Colonic mucosa (tissue), 4 donors: ENCODE results near the gene DPH7. TPM values are rescaled to one million over a fixed set of nuclear protein-coding genes. Genes with fewer than 3 reads are reported as not detected.
"Not testable (repeated sequence)": the region's sequence is repeated elsewhere in the genome, so short reads cannot be mapped to it uniquely, and the experiment has no call there.

ENCODE experiments used
- DNase-seq: peaks from one replicate; pipeline ENCODE4 v3.0.0-alpha.2; 2020
- H3K27ac ChIP-seq: fragments of 200-600 bp; one replicate; pipeline ENCODE4 v1.8.0; 2021
- H3K27me3 ChIP-seq: fragments of 200-600 bp; one replicate; pipeline ENCODE4 v1.8.0; 2021
- H3K36me3 ChIP-seq: fragments of 200-600 bp; one replicate; pipeline ENCODE4 v1.8.0; 2021
- H3K4me1 ChIP-seq: fragments of 200-600 bp; one replicate; pipeline ENCODE4 v1.8.0; 2021; ENCODE audit warnings: mild to moderate bottlenecking
- H3K4me3 ChIP-seq: fragments of 200-600 bp; one replicate; pipeline ENCODE4 v1.8.0; 2021
- H3K9ac ChIP-seq, 2 donors: one replicate each; pipeline ENCODE4 v1.7.0; 2013; ENCODE audit warnings: control low read depth in 2 of 2, low read depth in 2 of 2, low read length in 2 of 2
- H3K9me3 ChIP-seq: fragments of 200-600 bp; one replicate; pipeline ENCODE4 v1.8.0; 2021
- intact Hi-C: fragments of 100-400 bp; cut with DNase I; formaldehyde crosslinking; loops from one replicate; pipeline ENCODE4 v1.14.1; 2022
- total RNA-seq, 2 donors: library from RNA; stranded (reverse); fragmentation: NEBNext Ultra II Directional in 1 of 2; extraction: Animal tissue kit (Norgen Biotek cat#: 25700) in 1 of 2; gene quantifications; one replicate each; pipeline ENCODE4 v1.2.1, GENCODE V29; 2021
- TF ChIP-seq, protein P1 (sequence below): fragments of 200-600 bp; IDR thresholded peaks from one replicate; pipeline ENCODE4 v1.8.0; 2022; ENCODE audit warnings: antibody characterized with exemption, mild to moderate bottlenecking
- donor health status: healthy.
- donor health status: DM: no; HTN: no; CAD: no.
- donor health status: DM: no; HTN: no; CAD: no.

DPH7 gene
- total RNA-seq, 2 donors from 2014 or later, result 15.6 to 30.6 TPM

DNA sequence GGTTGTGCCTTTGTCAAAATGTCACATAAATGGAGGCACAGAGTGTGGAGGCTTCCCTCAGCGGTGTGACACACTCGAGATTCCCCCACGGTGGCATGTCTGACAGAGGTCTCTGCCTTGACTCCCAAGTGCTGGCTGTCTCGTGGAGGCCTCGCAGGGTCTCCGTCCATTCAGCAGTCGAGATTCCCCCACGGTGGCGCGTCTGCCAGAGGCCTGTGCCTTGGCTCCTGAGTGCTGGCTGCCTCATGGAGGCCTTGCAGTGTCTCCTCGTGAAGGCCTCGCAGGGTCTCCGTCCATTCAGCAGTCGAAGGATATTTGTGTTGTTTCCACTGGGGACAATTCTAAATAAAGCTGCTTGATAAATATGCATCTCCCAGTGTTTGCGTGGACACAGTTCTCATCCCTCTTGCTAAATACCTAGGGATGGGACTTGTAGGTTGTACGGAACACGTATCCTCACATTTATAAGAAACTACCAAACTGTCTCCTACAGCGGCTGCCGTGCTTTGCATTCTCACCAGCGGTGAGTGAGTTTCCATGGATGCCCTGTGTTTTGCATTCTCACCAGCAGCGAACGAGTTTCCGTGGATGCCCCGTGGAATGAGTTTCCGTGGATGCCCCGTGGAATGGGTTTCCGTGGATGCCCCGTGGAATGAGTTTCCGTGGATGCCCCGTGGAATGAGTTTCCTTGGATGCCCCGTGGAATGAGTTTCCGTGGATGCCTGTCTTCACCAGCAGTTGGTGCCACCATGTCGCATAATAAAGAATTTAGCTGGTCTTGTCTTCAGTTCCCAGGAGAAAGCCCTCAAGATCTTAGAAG lies 54.4 kb downstream of the DPH7 start:
- H3K4me3 ChIP-seq, result no peak overlapping the region
- no peak overlapping the region for H3K9ac ChIP-seq
- no peak overlapping the region for H3K27ac ChIP-seq
- TF ChIP-seq, protein P1, sequence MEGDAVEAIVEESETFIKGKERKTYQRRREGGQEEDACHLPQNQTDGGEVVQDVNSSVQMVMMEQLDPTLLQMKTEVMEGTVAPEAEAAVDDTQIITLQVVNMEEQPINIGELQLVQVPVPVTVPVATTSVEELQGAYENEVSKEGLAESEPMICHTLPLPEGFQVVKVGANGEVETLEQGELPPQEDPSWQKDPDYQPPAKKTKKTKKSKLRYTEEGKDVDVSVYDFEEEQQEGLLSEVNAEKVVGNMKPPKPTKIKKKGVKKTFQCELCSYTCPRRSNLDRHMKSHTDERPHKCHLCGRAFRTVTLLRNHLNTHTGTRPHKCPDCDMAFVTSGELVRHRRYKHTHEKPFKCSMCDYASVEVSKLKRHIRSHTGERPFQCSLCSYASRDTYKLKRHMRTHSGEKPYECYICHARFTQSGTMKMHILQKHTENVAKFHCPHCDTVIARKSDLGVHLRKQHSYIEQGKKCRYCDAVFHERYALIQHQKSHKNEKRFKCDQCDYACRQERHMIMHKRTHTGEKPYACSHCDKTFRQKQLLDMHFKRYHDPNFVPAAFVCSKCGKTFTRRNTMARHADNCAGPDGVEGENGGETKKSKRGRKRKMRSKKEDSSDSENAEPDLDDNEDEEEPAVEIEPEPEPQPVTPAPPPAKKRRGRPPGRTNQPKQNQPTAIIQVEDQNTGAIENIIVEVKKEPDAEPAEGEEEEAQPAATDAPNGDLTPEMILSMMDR, result no peak
- no peaks in the 10 kb centered on the region for H3K4me1 ChIP-seq
- H3K36me3 ChIP-seq, result no peaks in the 10 kb centered on the region
- no peaks in the 10 kb centered on the region for H3K9me3 ChIP-seq
- no peaks in the 10 kb centered on the region for H3K27me3 ChIP-seq
- intact Hi-C loops, result no loop called here
- no peak for DNase-seq

DNA sequence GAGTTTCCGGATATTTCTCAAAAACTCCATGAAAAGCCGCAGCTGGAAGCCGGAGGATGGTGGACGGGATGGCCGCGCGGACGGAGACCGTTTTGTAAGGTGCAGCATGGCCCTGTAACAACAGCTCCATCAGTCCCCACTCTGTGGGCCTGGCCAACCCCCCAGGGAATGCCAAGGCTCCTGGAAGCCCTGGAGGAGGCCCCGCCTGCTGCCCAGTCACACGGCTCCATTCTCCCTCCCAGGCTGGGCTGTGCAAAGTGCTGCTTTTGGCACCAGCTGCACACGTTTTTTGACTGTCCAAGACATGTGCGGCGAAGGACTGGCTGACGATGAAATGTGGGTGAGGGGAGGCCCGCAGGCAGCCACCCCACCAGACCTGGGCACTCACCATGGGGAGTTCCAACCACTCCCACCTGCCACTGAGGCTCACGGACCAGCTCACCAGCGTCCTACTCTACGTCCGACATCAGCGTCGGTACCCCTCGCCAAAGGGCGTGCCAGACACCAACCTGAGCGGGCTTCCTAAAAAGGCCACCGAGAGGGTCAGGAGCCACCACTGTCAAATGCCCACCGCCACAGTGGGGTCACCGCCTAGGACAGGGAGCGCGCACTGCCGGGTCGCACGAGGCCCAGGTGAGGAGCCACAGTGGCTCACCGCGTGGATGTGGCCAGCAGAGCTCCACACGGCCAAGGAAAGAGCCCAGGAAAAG lies 55.8 kb downstream of the DPH7 start:
- Histone ChIP-seq H3K9me3 (no peaks in the 10 kb centered on the region), H3K36me3 (no peaks in the 10 kb centered on the region), H3K27me3 (no peaks in the 10 kb centered on the region), H3K4me1 (no peaks in the 10 kb centered on the region), H3K9ac (no peak overlapping the region), H3K4me3 (no peak overlapping the region), H3K27ac (no peak overlapping the region)
- DNase-seq, result no peak
- TF ChIP-seq, protein P1, result no peak
- intact Hi-C loops, result no loop called here

DNA sequence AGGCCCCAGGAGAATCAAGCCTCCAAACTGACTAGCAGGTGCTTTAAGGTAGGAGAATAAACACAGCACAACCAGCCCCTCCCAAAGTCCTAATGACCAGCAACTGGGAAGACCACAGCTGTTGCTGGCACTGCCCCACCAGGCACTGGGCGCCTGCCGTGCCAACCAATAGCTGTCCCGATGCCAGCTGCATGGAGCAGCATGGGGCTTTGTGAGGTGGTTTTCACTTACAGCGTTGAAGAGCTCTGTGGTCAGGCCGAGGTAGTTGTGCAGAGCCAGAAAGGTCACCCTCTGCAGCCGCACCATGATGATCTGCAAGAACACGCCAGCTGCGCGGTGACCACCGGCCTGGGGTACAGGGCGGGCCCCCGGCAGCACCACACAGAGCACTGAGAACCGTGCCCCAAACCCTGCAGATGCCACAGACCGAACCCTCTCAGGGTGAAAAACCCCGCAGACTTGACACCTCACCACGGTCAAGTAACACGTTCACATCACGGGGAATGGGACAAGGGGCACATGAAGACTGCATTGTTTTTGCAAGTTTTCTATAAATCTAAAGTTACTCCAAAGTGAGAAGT lies 57.2 kb downstream of the DPH7 start:
- no peak for DNase-seq
- no peaks in the 10 kb centered on the region for H3K4me1 ChIP-seq
- H3K9me3 ChIP-seq, result no peaks in the 10 kb centered on the region
- H3K9ac ChIP-seq, result no peak overlapping the region
- intact Hi-C loops, result no loop called here
- H3K36me3 ChIP-seq, result no peaks in the 10 kb centered on the region
- no peak overlapping the region for H3K4me3 ChIP-seq
- H3K27ac ChIP-seq, result no peak overlapping the region
- no peaks in the 10 kb centered on the region for H3K27me3 ChIP-seq
- TF ChIP-seq, protein P1, result no peak

DNA sequence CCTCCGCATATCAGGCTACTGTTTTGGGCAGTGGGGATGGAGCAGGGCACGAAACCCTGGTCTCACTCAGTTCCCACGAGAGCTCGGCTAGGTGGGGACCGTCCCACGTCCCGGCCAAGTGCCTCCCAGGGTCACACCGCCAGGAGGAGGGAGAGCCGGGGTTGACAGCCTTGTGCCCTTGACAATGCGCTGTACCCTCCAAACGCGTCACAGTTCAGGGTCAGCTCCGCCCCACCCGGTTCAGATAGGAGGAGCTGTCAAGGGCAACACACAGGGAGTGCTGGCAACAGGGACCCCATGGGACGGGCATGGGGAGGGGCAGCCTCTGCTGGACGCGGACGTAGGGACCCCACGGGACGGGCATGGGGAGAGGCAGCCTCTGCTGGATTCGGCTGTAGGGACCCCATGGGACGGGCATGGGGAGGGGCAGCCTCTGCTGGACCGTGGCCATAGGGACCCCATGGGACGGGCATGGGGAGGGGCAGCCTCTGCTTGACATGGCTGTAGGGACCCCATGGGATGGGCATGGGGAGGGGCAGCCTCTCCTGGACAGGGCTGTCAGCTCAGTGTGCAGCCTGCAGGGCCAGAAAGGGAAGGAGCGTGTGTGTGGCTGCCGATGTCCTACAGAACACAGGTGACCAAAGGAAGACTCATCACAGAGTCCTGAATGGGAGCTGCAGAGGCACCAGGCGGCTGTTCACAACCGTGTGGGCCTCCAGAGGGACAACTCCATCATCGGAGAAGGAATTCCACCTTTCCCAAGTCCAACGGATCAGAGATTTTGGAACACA lies 57.9 kb downstream of the DPH7 start:
- H3K9ac ChIP-seq, result no peak overlapping the region
- TF ChIP-seq, protein P1, result no peak
- no peaks in the 10 kb centered on the region for H3K27me3 ChIP-seq
- no peaks in the 10 kb centered on the region for H3K36me3 ChIP-seq
- no peaks in the 10 kb centered on the region for H3K9me3 ChIP-seq
- no peaks in the 10 kb centered on the region for H3K4me1 ChIP-seq
- intact Hi-C loops, result no loop called here
- no peak overlapping the region for H3K4me3 ChIP-seq
- no peak overlapping the region for H3K27ac ChIP-seq
- DNase-seq, result no peak

DNA sequence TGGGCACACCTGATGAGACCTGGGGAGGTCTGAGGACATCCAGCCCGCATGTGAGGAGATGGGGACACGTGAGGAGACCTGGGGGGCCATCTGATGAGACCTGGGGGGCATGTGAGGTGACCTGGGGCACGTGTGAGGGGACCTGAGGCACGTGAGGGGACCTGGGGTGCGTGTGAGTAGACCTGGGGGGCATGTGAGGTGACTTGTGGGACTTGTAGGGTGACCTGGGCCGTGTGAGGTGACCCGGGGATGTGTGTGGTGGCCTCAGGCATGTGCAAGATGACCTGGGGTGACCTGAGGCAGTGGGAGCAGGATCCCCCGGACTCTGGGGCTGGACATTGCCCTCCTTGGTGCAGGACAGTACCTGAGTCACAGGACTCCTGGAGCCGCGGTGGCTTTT lies 59.2 kb downstream of the DPH7 start:
- H3K4me1 ChIP-seq, result no peaks in the 10 kb centered on the region
- intact Hi-C loops, result no loop called here
- no peaks in the 10 kb centered on the region for H3K9me3 ChIP-seq
- no peak overlapping the region for H3K9ac ChIP-seq
- no peak overlapping the region for H3K4me3 ChIP-seq
- no peaks in the 10 kb centered on the region for H3K27me3 ChIP-seq
- DNase-seq, result no peak
- TF ChIP-seq, protein P1, result no peak
- H3K27ac ChIP-seq, result no peak overlapping the region
- no peaks in the 10 kb centered on the region for H3K36me3 ChIP-seq

DNA sequence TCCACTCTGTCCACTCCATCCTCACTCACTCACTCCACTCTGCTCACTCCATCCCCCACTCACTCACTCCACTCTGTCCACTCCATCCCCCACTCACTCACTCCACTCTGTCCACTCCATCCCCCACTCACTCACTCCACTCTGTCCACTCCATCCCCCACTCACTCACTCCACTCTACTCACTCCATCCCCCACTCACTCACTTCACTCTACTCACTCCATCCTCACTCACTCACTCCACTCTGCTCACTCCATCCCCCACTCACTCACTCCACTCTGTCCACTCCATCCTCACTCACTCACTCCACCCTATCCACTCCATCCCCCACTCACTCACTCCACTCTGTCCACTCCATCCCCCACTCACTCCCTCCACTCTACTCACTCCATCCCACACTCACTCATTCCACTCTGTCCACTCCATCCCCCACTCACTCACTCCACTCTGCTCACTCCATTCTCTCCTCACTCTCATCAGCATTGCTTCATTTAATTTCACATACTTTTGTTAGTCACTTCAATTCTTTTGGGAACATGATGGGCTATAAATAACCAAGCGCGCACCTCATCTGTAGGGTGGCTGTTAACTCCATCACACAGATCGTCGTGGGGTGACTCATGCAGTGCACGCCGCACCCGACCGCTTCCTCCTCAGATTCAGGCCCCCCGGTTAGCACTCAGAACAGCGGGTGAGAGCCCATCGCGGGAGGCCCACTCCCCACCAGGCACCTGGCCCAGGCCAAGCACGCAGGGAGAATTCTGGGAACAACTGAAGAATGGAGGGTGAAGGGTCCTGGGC lies 59.9 kb downstream of the DPH7 start:
- not testable (repeated sequence) for DNase-seq, H3K36me3 ChIP-seq

More for the DNA sequence above, 59.9 kb downstream of the DPH7 start:
- H3K9ac ChIP-seq, H3K4me3 ChIP-seq, H3K27ac ChIP-seq, H3K27me3 ChIP-seq, H3K4me1 ChIP-seq, intact Hi-C loops, H3K9me3 ChIP-seq: not testable (repeated sequence)
